Keratinocyte (primary cell): ENCODE results near the gene KLF8.

Experiments used
- CTCF ChIP-seq, 3 experiments: IDR thresholded peaks in 1 of 3; conservative IDR thresholded peaks in 1 of 3; optimal IDR thresholded peaks in 1 of 3; 2 replicates in 2 of 3; 3 replicates in 1 of 3; pipeline versions ENCODE3 to v1.5.1; 2011; ENCODE audit warnings: low read length in 3 of 3, mild to moderate bottlenecking in 3 of 3, moderate library complexity in 2 of 3, control low read depth in 1 of 3, inconsistent platforms in 1 of 3; ENCODE audit not compliant: insufficient read depth in 2 of 3; ENCODE audit errors: extremely low read depth in 1 of 3
- EZH2 ChIP-seq: IDR thresholded peaks from one replicate; pipeline ENCODE4 v1.6.1; 2012; ENCODE audit warnings: inconsistent platforms, mild to moderate bottlenecking, low read length, moderate library complexity

- TF ChIP-seq EZH2 (no peak), CTCF (optimal IDR thresholded peaks at IDR 0.05 in 1 of 3, IDR thresholded peaks at IDR 0.05 in 1 of 3, conservative IDR thresholded peaks at IDR 0.05 in 1 of 3; ENCODE audit: extremely low read depth in 1 of 3, insufficient read depth in 2 of 3, low read length in 3 of 3) (no peak)
Measured at GRCh38 chrX:56278692-56279091, 46.5 kb downstream of the KLF8 start.
